ENCODE data around the gene MAP3K2.
A peak's percentile ranks its signal among the peaks of the same experiment; 100 is the strongest.

MAP3K2 gene

DNA sequence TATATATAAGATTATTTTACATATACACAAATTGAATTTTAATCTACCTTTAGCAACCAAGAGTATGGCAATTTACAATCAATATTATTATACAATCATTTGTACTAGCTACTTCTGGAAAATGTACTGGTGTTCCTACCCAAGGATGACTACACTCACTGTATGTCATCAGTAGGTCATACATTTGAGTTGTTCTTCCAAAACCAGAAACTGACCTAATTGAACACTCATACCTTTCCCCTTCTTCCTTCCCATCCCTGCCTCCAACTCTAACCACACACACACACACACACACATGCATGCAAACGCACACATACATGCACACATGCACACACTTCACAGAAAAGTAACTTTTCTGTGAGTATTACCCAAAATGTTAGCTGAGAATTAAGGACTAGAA lies 85.6 kb downstream of the MAP3K2 start:
- DNase-seq (ENCODE audit: low read depth, low spot score): no peak
- TF ChIP-seq CTCF (IDR thresholded peaks at IDR 0.05; ENCODE audit: insufficient read depth, low read length, missing control alignments): no peak
- H3K4me3 ChIP-seq (ENCODE audit: low read depth, low read length): no peak overlapping the region
- POLR2A ChIA-PET: no interaction called here
- CTCF ChIA-PET: interaction anchor here (0.9 to 2.8 kb wide), 3 partner anchors 22 to 177 kb away, joined by 3 to 14 read pairs (median 8); no protein-coding TSS in a partner anchor

- ChIA-PET CTCF (interaction anchor here (0.7 to 3.3 kb wide), 7 partner anchors 19 to 190 kb away, joined by 3 to 21 read pairs (median 4); no protein-coding TSS in a partner anchor), POLR2A (interaction anchor here (0.5 to 1.0 kb wide), 3 partner anchors 13 to 566 kb away, joined by 3 to 5 read pairs (median 4); partner anchors contain the start of gene IWS1)
- peak; percentile 4 for DNase-seq (ENCODE audit: low read depth, low spot score)
- peak within 1 kb of the TSS; percentile 96 for H3K4me3 ChIP-seq (ENCODE audit: low read depth, low read length)
- TF ChIP-seq CTCF (IDR thresholded peaks at IDR 0.05; ENCODE audit: insufficient read depth, low read length, missing control alignments): no peak
Observed at GRCh38 chr2:127293748-127294562, 93.8 kb downstream of the MAP3K2 start, which contains the start of gene ERCC3. TSS of gene ERCC3 (minus strand) at chr2:127294144. CDS start at chr2:127294081, 63 bp downstream.

DNA sequence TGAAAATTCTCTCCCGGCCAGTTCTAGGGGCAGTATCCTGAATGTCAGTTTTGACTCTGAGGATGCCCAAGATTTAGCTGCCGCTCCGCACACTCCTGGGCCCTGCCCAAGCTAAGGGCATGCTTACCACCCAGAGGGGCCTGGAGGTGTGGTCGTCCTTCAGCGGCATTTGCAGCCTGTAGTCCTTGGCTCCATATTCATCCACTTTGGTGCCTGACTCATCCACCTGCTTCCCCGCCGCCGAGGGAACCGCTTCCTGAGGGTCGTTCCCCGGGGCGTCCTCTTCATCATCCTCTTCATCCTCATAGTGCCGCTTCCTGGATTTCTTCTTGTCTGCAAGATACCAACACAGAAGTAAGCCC lies 94.4 kb downstream of the MAP3K2 start:
- ChIA-PET POLR2A (interaction anchor here (0.5 to 1.0 kb wide), 3 partner anchors 13 to 566 kb away, joined by 3 to 5 read pairs (median 4); partner anchors contain the start of gene IWS1), CTCF (interaction anchor here (0.7 to 3.3 kb wide), 8 partner anchors 19 to 189 kb away, joined by 3 to 21 read pairs (median 4); no protein-coding TSS in a partner anchor)
- H3K4me3 ChIP-seq (ENCODE audit: low read depth, low read length): peak overlapping the region; percentile 96
- TF ChIP-seq CTCF (IDR thresholded peaks at IDR 0.05; ENCODE audit: insufficient read depth, low read length, missing control alignments): no peak
- DNase-seq (ENCODE audit: low read depth, low spot score): no peak

DNA sequence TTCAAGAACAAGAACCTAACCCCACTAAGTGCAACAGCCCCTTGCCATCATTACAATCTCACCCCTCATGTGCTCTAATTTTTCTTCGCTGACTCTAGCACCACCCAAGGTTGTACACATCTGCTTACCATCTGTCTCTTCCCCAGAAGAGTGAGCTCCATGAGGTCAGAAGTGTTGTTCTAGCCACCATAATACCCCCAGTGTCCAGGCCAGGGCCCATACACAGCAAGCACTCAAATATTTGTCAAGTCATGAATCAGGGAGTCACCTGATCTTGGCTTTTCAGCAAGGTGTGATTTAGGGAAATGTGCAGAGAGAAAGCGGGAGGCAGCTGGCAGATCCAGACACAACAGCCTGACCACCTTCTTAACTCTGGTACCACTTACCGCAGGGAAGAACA lies 99.5 kb downstream of the MAP3K2 start:
- no peak overlapping the region for H3K4me3 ChIP-seq (ENCODE audit: low read depth, low read length)
- ChIA-PET POLR2A (no interaction called here), CTCF (interaction anchor here (0.7 to 1.2 kb wide), 2 partner anchors 9 to 11 kb away, joined by 3 to 4 read pairs; no protein-coding TSS in a partner anchor)
- no peak for DNase-seq (ENCODE audit: low read depth, low spot score)
- no peak for TF ChIP-seq CTCF (IDR thresholded peaks at IDR 0.05; ENCODE audit: insufficient read depth, low read length, missing control alignments)

GRCh38 chr2:127283275-127283674 lies 104.5 kb downstream of the MAP3K2 start:
- DNase-seq (ENCODE audit: low read depth, low spot score): no peak
- H3K4me3 ChIP-seq (ENCODE audit: low read depth, low read length): no peak overlapping the region
- ChIA-PET POLR2A (no interaction called here), CTCF (no interaction called here)
- TF ChIP-seq CTCF (IDR thresholded peaks at IDR 0.05; ENCODE audit: insufficient read depth, low read length, missing control alignments): no peak

DNA sequence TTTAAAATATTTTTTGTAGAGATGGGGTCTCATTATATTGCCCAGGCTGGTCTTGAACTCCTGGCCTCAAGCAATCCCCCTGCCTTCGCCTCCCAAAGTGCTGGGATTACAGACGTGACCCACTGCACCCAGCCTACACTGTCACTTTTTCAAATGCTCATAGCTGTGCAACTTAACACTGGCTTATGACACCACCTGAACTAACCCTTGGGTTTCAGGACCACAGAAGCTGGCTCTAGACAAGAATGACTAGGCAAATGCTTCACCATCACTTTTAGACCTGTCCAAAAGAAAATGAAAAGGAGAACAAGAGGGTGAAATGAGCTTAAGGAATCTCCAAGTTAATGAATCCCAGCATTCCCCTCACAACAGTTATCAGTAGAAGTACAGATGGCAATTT lies 107.1 kb downstream of the MAP3K2 start:
- TF ChIP-seq CTCF (IDR thresholded peaks at IDR 0.05; ENCODE audit: insufficient read depth, low read length, missing control alignments): no peak
- CTCF ChIA-PET: interaction anchor here (1.1 to 1.7 kb wide), 2 partner anchors 12 to 199 kb away, joined by 3 to 4 read pairs; no protein-coding TSS in a partner anchor
- POLR2A ChIA-PET: interaction anchor here (0.7 to 1.5 kb wide), 2 partner anchors 10 to 13 kb away, joined by 3 to 5 read pairs; partner anchors contain the start of gene ERCC3
- H3K4me3 ChIP-seq (ENCODE audit: low read depth, low read length): no peak overlapping the region
- no peak for DNase-seq (ENCODE audit: low read depth, low spot score)

Measured in AG04449 (cell line).